Suppressor macrophage treated with lipopolysaccharide for 1 hour (primary cell): Measurements from ENCODE around the gene GPC5.
"Not testable (repeated sequence)": the region's sequence is repeated elsewhere in the genome, so short reads cannot be mapped to it uniquely, and the experiment has no call there.

Experiments
- DNase-seq, 3 donors: peaks; one replicate each; pipeline ENCODE4 v3.0.0-alpha.2; 2020 to 2022

Gene GPC5

DNA sequence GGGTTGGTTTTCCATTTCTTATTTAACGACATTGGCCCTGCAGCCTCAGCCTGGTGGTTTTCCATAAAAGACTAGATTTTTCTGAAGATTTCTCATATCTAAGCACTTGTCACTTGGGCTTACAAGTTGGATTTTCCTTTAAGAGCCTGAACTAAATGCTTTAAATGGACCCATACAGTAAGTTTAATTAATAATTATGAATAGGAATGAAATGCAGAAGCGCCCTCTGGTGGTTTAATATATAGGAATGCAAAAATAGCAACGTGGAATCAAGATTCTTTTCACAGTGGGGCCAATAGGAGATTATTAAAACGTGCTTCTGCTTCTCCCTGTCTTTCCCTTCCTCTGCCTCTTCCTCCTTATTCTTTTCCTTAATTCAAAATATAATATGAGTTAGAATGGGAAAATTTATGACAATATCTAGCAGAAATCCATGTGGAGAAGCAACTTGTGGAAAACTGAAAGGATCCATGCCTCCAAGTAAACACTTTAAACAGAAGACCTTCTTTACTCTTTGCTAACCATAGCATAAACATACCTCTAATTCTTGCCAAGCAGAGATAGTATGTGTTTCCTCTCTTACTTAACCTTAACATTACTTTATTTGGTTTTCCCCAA lies 324.0 kb downstream of the GPC5 start:
- peak in 2 of 3 donors; percentile 35 to 45 for DNase-seq

DNA sequence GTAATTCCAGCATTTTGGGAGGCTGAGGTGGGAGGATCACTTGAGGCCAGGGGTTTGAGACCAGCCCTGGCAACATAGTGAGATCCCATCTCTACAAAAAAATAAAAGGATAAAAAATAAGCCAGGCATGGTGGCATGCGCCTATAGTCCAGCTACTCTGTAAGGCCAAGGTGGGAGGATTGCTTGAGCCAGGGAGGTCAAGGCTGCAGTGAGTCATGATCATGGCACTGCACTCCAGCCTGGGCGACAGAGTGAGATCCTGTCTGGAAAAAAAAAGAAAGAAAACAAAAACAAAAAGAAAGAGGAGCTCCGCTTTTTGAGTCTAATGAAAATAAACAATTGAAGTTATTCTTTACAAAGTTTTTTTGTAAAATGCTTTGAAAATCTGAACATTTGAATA lies 326.2 kb downstream of the GPC5 start:
- no peak for DNase-seq

GRCh38 chr13:91725646-91726045 lies 327.2 kb downstream of the GPC5 start:
- no peak for DNase-seq

DNA sequence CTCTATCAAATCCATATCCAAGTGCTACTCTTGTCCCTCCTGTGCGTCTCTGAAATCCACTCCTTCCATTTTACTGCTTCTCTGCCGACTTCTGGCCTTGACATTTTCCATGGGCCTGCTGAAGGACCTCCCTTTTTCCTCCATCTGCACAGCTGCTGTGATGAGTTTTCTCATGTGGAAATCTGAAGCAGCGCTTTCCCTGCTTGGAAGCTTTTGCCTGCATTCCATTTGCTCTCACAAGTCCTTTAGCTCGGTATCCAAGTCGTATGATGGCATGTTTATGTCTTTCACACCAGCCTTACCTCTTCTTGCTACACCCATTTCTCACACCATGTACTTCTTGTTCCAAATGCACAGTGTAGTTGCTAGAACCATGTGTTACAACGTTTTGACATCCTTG lies 328.2 kb downstream of the GPC5 start:
- no peak for DNase-seq

- no peak for DNase-seq
Observed at GRCh38 chr13:91729859-91730258, 331.4 kb downstream of the GPC5 start.

DNA sequence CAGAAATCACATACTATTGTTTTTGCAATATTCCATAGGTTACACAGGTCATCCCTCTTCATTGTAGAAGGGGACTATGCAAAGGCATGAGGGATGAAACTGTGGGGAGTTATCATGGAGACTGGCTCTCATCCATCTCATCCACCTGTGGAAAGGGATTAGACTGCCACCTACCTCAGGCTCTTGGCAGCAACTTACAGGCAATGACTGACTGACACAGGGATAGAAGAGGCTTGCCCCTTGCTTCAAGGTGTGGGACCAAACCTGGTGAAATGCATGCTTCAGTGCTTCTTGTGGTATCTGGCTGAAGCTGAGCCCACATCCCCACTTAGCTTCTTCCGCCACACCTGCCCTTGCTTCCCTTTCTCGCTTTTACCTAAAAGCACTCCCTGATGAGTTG lies 341.3 kb downstream of the GPC5 start:
- no peak for DNase-seq

DNA sequence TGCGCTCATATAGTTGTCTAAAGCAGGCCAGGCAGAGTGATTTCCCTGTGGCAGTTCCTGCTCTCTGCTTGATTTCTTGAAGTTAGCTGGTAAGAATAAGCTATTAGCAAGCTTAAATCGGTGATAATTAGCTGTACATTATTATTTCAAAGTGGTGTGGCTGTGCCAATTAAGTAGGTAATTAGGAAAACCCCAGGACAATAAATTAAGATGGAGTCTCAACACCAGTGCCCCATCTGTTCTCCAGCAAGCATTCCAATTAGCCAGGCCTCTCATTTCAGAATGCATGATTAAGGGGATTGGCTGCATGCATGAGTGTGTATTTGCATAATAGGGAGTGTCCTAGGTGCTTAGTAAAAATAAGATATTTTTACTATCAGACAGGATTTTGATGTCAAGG lies 342.3 kb downstream of the GPC5 start:
- no peak for DNase-seq

DNA sequence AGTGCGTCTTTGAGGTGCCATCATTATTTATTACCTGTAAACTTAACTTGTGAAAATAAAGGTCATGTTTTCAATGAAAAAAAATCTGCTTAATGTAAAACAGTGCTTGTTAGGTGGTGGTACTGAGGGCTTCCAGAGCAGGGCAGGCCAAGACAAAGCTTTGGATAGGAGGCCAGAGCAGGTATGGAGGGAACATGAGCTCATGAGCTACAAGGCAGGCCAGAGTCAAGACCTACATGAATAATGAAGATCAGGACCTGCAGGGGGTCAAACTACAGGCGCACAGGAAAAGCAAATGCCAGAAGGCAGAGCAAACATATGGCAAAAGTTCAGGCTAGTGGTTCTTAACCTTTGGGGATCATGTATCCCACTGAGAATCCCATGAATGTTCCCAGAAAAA lies 343.5 kb downstream of the GPC5 start:
- no peak for DNase-seq

GRCh38 chr13:91744284-91744683 lies 345.9 kb downstream of the GPC5 start:
- DNase-seq, result no peak

GRCh38 chr13:91745967-91746366 lies 347.5 kb downstream of the GPC5 start:
- DNase-seq, result no peak

GRCh38 chr13:91747186-91747585 lies 348.8 kb downstream of the GPC5 start:
- DNase-seq, result no peak

DNA sequence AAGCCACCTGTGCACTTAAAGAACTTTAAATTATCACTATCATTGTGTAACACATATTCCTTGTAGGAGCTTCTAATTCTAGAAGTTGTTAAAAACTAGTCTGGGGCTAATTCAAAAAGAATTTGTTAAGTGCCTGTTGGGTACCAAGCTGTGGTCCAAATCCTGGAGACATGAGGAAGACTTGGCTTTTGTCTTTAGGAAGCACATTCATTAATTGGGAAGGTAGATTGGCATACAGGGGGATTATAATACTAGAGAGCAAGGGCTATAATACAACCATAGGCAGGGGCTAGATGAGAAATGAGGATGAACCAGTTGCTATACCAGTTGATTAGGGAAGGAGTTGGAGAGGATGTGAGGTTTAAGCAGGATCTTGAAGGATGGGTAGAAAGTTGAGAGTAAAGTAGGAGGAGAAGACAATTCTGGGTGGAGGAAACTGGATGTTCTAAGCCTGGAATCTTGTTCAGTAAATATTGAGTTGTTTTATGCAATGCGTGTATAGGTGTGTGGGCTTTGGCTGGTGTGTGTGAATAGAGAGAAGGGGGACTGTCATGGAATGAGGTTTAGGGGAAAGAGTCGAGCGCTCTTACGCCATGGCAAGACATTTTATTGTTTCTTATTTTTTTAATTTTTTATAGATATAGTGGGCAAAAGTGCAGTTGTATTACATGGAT lies 350.1 kb downstream of the GPC5 start:
- DNase-seq, result no peak

DNA sequence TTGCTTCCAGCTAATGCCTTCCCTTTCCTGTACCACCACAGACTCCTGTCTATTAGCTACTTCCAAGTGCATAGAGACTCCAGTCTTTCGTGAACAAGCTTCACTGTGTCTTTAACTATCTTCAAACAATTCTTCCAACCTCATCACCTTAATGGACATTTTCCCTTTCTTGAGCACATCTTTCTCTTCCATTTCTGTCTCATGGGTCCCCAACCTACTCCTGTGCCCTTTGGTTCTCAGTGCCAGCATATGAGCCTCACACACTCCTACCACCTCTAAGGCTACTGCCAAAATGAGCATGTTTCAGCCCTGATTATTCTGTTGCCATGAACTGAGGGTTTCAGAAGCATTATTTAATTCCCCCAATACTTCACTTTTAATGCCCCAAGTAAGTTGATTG lies 360.3 kb downstream of the GPC5 start:
- DNase-seq, result no peak

- DNase-seq, result no peak
Observed at GRCh38 chr13:91762957-91763356, 364.5 kb downstream of the GPC5 start.

- no peak for DNase-seq
Observed at GRCh38 chr13:91764527-91764926, 366.1 kb downstream of the GPC5 start.

- no peak for DNase-seq
Observed at GRCh38 chr13:91767651-91768050, 369.2 kb downstream of the GPC5 start.

DNA sequence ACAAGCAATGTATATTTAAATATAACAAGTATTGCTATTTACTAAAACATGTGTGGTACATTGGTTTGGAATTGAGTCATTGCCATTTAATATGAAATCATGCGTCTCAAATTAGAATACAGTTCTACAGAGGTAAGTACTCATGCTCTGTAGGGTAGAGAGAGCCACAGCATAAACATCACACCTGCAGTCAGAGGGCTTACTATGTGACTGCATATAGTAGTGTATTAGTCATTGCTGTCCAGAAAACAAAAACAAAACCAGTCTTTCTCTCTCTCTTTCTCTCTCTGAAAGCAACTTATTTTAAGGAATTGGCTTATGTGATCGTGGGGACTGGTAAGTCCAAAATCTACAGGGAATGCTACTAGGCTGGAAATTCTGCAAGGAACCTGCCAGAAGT lies 370.3 kb downstream of the GPC5 start:
- no peak for DNase-seq

DNA sequence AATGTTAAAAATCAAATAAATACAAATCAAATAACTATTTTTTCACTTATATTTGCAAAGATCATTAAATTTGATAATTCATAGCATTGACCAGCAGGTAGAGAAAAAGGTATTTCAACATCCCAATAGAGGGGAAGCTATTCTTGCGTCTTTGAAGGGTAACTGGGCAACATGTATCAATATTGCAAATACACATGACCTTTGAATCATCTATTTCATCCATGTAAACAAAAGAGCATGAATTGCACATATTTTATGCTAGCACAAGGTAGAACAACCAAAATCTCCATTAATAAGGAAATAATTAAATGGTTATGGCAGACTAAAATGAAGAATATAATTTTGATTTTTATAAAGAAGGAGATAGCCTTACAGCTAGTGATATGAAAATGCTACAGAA lies 372.8 kb downstream of the GPC5 start:
- no peak for DNase-seq

- no peak for DNase-seq
Observed at GRCh38 chr13:91773591-91774227, 375.3 kb downstream of the GPC5 start.

- DNase-seq, result no peak
Observed at GRCh38 chr13:91774397-91774796, 376.0 kb downstream of the GPC5 start.

DNA sequence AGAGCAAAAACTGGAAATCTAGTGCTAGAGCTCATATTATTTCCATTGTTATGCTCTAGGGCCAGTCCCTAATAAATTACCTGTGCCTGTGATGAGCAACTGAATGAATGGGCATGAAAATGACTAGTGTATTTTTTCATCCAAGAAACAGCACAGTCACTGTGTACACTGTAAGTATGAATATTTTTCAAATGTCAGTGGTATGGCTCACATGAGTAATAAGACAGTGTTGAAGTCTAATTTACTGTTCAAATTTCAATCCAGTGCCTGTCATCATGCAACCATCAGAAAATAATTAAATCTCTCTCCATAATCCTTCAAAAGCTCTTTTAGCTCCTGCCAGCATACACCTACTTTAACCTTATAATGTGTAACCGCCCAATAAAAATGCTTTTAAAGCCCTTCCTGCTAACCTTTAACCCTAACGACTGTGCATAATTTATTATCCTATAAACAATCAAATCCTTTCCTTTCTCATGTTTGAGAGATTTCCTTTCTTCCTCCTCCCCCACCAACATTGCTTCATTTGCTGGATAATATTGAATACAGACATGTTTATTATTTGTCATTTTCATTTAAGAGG lies 378.3 kb downstream of the GPC5 start:
- no peak for DNase-seq

DNA sequence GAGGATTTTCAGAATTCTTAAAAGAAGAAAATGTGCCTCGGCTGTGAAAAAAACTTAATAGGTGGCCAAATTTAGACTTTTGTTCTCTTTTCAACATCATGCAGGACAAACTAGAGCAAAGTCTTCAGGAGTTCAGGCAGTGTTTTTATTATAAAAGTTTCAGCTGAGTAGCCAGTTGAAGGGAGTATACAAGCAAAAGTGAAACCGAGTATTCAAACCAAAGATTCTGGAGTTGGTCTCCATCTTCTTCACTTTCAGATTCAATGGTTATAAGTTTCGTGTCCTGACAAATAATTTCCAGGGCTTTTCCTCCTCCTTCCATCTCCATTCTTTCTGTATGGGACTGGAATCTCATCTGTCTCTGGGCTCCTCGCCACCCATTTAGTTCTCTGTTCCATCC lies 379.7 kb downstream of the GPC5 start:
- DNase-seq, result no peak

GRCh38 chr13:91781982-91782691 lies 383.7 kb downstream of the GPC5 start:
- DNase-seq, result not testable (repeated sequence)
